CD14-positive monocyte (primary cell): Measurements from ENCODE around the gene NUP214. TPM values are rescaled to one million over a fixed set of nuclear protein-coding genes. Genes with fewer than 3 reads are reported as not detected.

Source experiments
- DNase-seq, 3 donors: peaks; one replicate each; pipeline ENCODE4 v3.0.0-alpha.2; 2011 to 2022
- H2AFZ ChIP-seq: 2 replicates; pipeline ENCODE4 v1.6.0; 2012; ENCODE audit warnings: mild to moderate bottlenecking, low read depth, low read length, inconsistent platforms; ENCODE audit not compliant: insufficient read depth, poor library complexity, severe bottlenecking
- H3K27ac ChIP-seq, 2 donors: 1 replicate in 1 of 2; 2 replicates in 1 of 2; pipeline ENCODE4 v1.5.1; 2012 to 2013; ENCODE audit warnings: low read length in 2 of 2, control low read depth in 1 of 2, inconsistent platforms in 1 of 2, low read depth in 1 of 2, mild to moderate bottlenecking in 1 of 2
- H3K27me3 ChIP-seq, 2 donors: one replicate each; pipeline versions ENCODE4 v1.6.0 to v1.6.1; 2011 to 2013; ENCODE audit warnings: low read length in 2 of 2; ENCODE audit not compliant: control insufficient read depth in 2 of 2, insufficient read depth in 2 of 2
- H3K36me3 ChIP-seq, 2 donors: replicated peaks in 1 of 2; 1 replicate in 1 of 2; 2 replicates in 1 of 2; pipeline versions ENCODE4 v1.5.1 to v1.6.1; 2012 to 2013; ENCODE audit warnings: low read length in 2 of 2, control low read depth in 1 of 2, inconsistent platforms in 1 of 2, mild to moderate bottlenecking in 1 of 2; ENCODE audit not compliant: insufficient read depth in 2 of 2, control insufficient read depth in 1 of 2
- H3K4me1 ChIP-seq, 2 donors: 1 replicate in 1 of 2; 2 replicates in 1 of 2; pipeline versions ENCODE4 v1.5.1 to v1.6.1; 2012 to 2013; ENCODE audit warnings: low read length in 2 of 2, control low read depth in 1 of 2, inconsistent platforms in 1 of 2, mild to moderate bottlenecking in 1 of 2, moderate library complexity in 1 of 2; ENCODE audit not compliant: insufficient read depth in 2 of 2, control insufficient read depth in 1 of 2
- H3K4me2 ChIP-seq: replicated peaks from 2 replicates; pipeline ENCODE3; 2012; ENCODE audit warnings: low read length, moderate library complexity, mild to moderate bottlenecking; ENCODE audit not compliant: poor library complexity, severe bottlenecking; ENCODE audit errors: extremely low read depth
- H3K4me3 ChIP-seq, 3 experiments: fragments of 200-600 bp in 1 of 3; sonication (generic) in 1 of 3; replicated peaks in 1 of 3; 1 replicate in 2 of 3; 2 replicates in 1 of 3; pipeline ENCODE4 v1.5.1; 2011 to 2013; ENCODE audit warnings: low read length in 3 of 3, mild to moderate bottlenecking in 3 of 3, control low read depth in 2 of 3, low read depth in 2 of 3, inconsistent platforms in 1 of 3, moderate library complexity in 1 of 3
- H3K79me2 ChIP-seq: 2 replicates; pipeline ENCODE4 v1.6.0; 2012; ENCODE audit warnings: mild to moderate bottlenecking, control low read depth, inconsistent platforms, low read length, moderate library complexity; ENCODE audit not compliant: insufficient read depth
- H3K9ac ChIP-seq: 2 replicates; pipeline ENCODE4 v1.6.0; 2017; ENCODE audit warnings: low read length, mild to moderate bottlenecking; ENCODE audit not compliant: insufficient read depth, poor library complexity, severe bottlenecking
- H3K9me3 ChIP-seq, 2 donors: replicated peaks in 1 of 2; 1 replicate in 1 of 2; 2 replicates in 1 of 2; pipeline versions ENCODE4 v1.5.1 to v1.6.1; 2012 to 2013; ENCODE audit warnings: low read length in 2 of 2, control low read depth in 1 of 2; ENCODE audit not compliant: control insufficient read depth in 1 of 2, insufficient read depth in 1 of 2
- H4K20me1 ChIP-seq: 2 replicates; pipeline ENCODE4 v1.6.0; 2012; ENCODE audit warnings: mild to moderate bottlenecking, low read length, control low read depth, moderate library complexity; ENCODE audit not compliant: insufficient read depth
- H3K27ac Mint-ChIP-seq, 7 donors: one replicate each; pipeline ENCODE4 v1.8.0; 2020; ENCODE audit warnings: mild to moderate bottlenecking in 7 of 7, mixed read lengths in 7 of 7, moderate library complexity in 6 of 7, inconsistent platforms in 2 of 7
- H3K27me3 Mint-ChIP-seq, 3 donors: one replicate each; pipeline ENCODE4 v1.8.0; 2021 to 2022; ENCODE audit warnings: low read depth in 3 of 3, mild to moderate bottlenecking in 3 of 3, mixed read lengths in 3 of 3, moderate library complexity in 3 of 3, inconsistent platforms in 1 of 3
- H3K36me3 Mint-ChIP-seq, 2 donors: one replicate each; pipeline ENCODE4 v1.8.0; 2020; ENCODE audit warnings: mixed read lengths in 2 of 2, inconsistent platforms in 1 of 2, mild to moderate bottlenecking in 1 of 2
- H3K4me1 Mint-ChIP-seq: one replicate; pipeline ENCODE4 v1.8.0; 2020; ENCODE audit warnings: mild to moderate bottlenecking, mixed read lengths
- H3K4me3 Mint-ChIP-seq, 2 donors: one replicate each; pipeline ENCODE4 v1.8.0; 2020; ENCODE audit warnings: mild to moderate bottlenecking in 2 of 2, mixed read lengths in 2 of 2, moderate library complexity in 1 of 2
- H3K9me3 Mint-ChIP-seq, 7 donors: one replicate each; pipeline ENCODE4 v1.8.0; 2020 to 2022; ENCODE audit warnings: mixed read lengths in 7 of 7, mild to moderate bottlenecking in 6 of 7, moderate library complexity in 6 of 7, inconsistent platforms in 2 of 7
- WGBS: methylation state at CpG from one replicate; pipeline ENCODE4 v1.1.5; 2013; ENCODE audit warnings: missing lambda C conversion rate; ENCODE audit not compliant: insufficient coverage; 5-methylcytosine and 5-hydroxymethylcytosine counted together
- intact Hi-C, 2 donors: fragments of 100-400 bp; cut with micrococcal nuclease; formaldehyde crosslinking; loops; one replicate each; pipeline versions ENCODE4 v1.15.0 to v1.15.1; 2023
- polyA plus RNA-seq, 3 donors: library from polyadenylated mRNA; depleted of rRNA in 1 of 3; unstranded in 2 of 3; stranded (reverse) in 1 of 3; fragments of 300-500 nt in 2 of 3; fragments of >200 nt in 1 of 3; fragmentation: Illumina TruSeq in 2 of 3; gene quantifications; 1 replicate in 2 of 3; 2 replicates in 1 of 3; pipeline ENCODE4 v1.2.3, GENCODE V29; 2012 to 2021
- TF ChIP-seq, protein P1 (sequence below): fragments of 200-600 bp; IDR thresholded peaks from one replicate; pipeline ENCODE4 v1.8.0; 2022; ENCODE audit warnings: antibody characterized with exemption, mild to moderate bottlenecking

The NUP214 gene
- polyA plus RNA-seq, 3 donors: 94.9 to 329 (median 214) TPM

DNA sequence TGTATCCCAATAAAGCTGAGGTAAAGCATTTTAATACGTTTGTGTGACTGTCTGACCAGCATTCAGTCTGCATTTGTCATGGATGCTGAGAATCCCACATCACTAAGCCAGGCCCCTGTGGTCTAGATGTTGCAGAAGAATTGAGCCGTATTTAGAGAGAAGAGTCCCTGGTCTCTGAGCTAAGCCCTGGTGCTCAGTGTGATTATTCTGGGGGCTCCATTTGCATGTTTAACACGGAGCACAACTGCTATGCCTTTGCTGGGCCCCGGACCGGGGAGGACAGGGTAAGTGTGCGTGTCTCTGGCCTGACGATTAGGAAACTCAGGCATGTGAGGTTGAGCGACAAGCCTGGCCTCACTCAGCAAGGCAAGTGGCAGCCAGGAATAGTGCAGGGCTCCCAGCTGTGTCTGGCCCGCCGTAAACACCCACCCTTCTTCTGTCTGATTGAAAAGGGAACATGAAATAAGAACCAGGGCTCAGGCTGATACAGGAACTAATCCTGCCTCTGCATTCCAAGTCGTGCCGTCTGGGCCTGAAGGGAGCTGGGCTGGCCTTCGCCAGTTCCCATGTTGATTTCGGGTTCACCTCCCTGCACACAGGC, 128.6 kb downstream of the NUP214 start:
- H2AFZ ChIP-seq: peak overlapping the region; percentile 23
- H3K79me2 ChIP-seq: peaks cover 49% of the 10 kb centered on the region
- H3K4me3 Mint-ChIP-seq: peak overlapping the region; percentile 45 to 55
- no peaks in the 10 kb centered on the region for H4K20me1 ChIP-seq
- H3K4me1 ChIP-seq: peaks cover 78 to 79% of the 10 kb centered on the region in 2 donors
- H3K4me3 ChIP-seq: peak overlapping the region in 1 of 3 experiments; percentile 82
- H3K4me2 ChIP-seq: peak overlapping the region; percentile 69
- intact Hi-C loops: loop anchor here in 1 of 2 donors (2.0 kb wide), 1 partner anchor 21 kb away; no protein-coding TSS in a partner anchor
- peaks cover 79% of the 10 kb centered on the region for H3K4me1 Mint-ChIP-seq
- peaks cover 10 to 15% of the 10 kb centered on the region in 2 donors for H3K36me3 ChIP-seq
- no peaks in the 10 kb centered on the region for H3K9me3 ChIP-seq
- H3K36me3 Mint-ChIP-seq: peaks cover 2 to 13% of the 10 kb centered on the region in 2 donors
- peaks cover 0 to 3% (median 0%) of the 10 kb centered on the region in 3 donors for H3K27me3 Mint-ChIP-seq
- DNase-seq: peak; percentile 80 to 89 (median 84)
- no peaks in the 10 kb centered on the region for H3K27me3 ChIP-seq
- H3K27ac ChIP-seq: peak overlapping the region; percentile 95
- H3K9ac ChIP-seq: peak overlapping the region; percentile 67
- 4% methylated on average over 14 of the region's 14 CpGs for WGBS
- peaks cover 0 to 4% (median 0%) of the 10 kb centered on the region in 7 donors for H3K9me3 Mint-ChIP-seq
- peak overlapping the region; percentile 95 to 99 (median 96) for H3K27ac Mint-ChIP-seq
- TF ChIP-seq, protein P1, sequence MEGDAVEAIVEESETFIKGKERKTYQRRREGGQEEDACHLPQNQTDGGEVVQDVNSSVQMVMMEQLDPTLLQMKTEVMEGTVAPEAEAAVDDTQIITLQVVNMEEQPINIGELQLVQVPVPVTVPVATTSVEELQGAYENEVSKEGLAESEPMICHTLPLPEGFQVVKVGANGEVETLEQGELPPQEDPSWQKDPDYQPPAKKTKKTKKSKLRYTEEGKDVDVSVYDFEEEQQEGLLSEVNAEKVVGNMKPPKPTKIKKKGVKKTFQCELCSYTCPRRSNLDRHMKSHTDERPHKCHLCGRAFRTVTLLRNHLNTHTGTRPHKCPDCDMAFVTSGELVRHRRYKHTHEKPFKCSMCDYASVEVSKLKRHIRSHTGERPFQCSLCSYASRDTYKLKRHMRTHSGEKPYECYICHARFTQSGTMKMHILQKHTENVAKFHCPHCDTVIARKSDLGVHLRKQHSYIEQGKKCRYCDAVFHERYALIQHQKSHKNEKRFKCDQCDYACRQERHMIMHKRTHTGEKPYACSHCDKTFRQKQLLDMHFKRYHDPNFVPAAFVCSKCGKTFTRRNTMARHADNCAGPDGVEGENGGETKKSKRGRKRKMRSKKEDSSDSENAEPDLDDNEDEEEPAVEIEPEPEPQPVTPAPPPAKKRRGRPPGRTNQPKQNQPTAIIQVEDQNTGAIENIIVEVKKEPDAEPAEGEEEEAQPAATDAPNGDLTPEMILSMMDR: no peak

DNA sequence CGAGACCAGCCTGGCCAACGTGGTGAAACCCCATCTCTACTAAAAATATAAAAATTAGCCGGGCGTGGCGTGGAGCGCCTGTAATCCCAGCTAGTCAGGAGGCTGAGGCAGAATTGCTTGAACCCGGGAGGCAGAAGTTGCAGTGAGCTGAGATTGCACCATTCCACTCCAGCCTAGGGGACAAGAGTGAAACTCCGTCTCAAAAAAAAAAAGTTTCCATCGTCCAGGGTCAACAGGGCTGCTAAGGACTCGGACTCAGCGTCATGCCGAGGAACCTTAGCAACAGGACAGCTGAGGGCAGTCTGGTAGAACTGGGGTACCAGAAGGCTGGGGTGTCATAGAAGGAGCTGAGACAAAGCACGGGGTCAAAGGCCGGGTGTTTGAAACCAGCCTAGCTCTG, 129.2 kb downstream of the NUP214 start:
- H3K9ac ChIP-seq: peak overlapping the region; percentile 67
- peaks cover 8 to 19% of the 10 kb centered on the region in 2 donors for H3K36me3 Mint-ChIP-seq
- no peak overlapping the region for H2AFZ ChIP-seq
- intact Hi-C loops: loop anchor here in 1 of 2 donors (2.0 kb wide), 1 partner anchor 20 kb away; no protein-coding TSS in a partner anchor
- WGBS: 50% methylated on average over 7 of the region's 14 CpGs
- no peaks in the 10 kb centered on the region for H3K9me3 ChIP-seq
- H4K20me1 ChIP-seq: peaks cover 1% of the 10 kb centered on the region
- H3K27me3 Mint-ChIP-seq: peaks cover 0 to 3% (median 0%) of the 10 kb centered on the region in 3 donors
- no peaks in the 10 kb centered on the region for H3K27me3 ChIP-seq
- peak overlapping the region; percentile 69 for H3K4me2 ChIP-seq
- peaks cover 79 to 80% of the 10 kb centered on the region in 2 donors for H3K4me1 ChIP-seq
- peak overlapping the region in 1 of 2 donors; percentile 55 for H3K4me3 Mint-ChIP-seq
- peaks cover 80% of the 10 kb centered on the region for H3K4me1 Mint-ChIP-seq
- H3K79me2 ChIP-seq: peaks cover 55% of the 10 kb centered on the region
- DNase-seq: peak in 1 of 3 donors; percentile 26
- TF ChIP-seq, protein P1: no peak
- H3K9me3 Mint-ChIP-seq: peaks cover 0 to 4% (median 0%) of the 10 kb centered on the region in 7 donors
- H3K27ac Mint-ChIP-seq: peak overlapping the region; percentile 95 to 99 (median 96)
- peak overlapping the region; percentile 95 for H3K27ac ChIP-seq
- H3K36me3 ChIP-seq: peaks cover 17 to 21% of the 10 kb centered on the region in 2 donors
- H3K4me3 ChIP-seq: peak overlapping the region in 1 of 3 experiments; percentile 82
